ENCODE measurements around the gene HDAC4. TPM values are rescaled to one million over a fixed set of nuclear protein-coding genes. Genes with fewer than 3 reads are reported as not detected.

The HDAC4 gene
- total RNA-seq, 1 donor from 2014 or later: 39.0 TPM

DNA sequence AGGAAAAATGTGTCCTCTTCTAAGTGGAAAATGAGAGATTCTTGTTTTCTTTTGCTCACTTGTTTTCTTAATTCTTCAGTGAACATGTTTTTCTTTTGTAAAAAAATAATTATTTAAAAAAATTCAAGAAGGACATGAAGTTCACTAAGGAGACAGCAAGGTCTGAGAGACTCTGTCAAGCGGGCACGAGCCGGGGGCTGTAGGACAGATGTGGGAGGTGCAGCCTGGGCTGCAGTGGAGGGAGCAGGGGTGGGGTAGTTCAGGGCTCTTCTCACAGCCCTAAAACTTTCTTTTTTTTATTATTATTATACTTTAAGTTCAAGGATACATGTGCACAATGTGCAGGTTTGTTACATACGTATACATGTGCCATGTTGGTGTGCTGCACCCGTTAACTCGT is 4.3 kb upstream of the HDAC4 start:
- DNase-seq (ENCODE audit: extremely low spot score, unreplicated experiment): no peak
- Mint-ChIP-seq H3K27ac (no peak overlapping the region), H3K4me3 (no peak overlapping the region), H3K9me3 (no peaks in the 10 kb centered on the region), H3K4me1 (ENCODE audit: unreplicated experiment) (peaks cover 6% of the 10 kb centered on the region), H3K36me3 (no peaks in the 10 kb centered on the region), H3K27me3 (no peaks in the 10 kb centered on the region)
- TF ChIP-seq, protein P1, sequence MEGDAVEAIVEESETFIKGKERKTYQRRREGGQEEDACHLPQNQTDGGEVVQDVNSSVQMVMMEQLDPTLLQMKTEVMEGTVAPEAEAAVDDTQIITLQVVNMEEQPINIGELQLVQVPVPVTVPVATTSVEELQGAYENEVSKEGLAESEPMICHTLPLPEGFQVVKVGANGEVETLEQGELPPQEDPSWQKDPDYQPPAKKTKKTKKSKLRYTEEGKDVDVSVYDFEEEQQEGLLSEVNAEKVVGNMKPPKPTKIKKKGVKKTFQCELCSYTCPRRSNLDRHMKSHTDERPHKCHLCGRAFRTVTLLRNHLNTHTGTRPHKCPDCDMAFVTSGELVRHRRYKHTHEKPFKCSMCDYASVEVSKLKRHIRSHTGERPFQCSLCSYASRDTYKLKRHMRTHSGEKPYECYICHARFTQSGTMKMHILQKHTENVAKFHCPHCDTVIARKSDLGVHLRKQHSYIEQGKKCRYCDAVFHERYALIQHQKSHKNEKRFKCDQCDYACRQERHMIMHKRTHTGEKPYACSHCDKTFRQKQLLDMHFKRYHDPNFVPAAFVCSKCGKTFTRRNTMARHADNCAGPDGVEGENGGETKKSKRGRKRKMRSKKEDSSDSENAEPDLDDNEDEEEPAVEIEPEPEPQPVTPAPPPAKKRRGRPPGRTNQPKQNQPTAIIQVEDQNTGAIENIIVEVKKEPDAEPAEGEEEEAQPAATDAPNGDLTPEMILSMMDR (conservative IDR thresholded peaks at IDR 0.05): no peak

DNA sequence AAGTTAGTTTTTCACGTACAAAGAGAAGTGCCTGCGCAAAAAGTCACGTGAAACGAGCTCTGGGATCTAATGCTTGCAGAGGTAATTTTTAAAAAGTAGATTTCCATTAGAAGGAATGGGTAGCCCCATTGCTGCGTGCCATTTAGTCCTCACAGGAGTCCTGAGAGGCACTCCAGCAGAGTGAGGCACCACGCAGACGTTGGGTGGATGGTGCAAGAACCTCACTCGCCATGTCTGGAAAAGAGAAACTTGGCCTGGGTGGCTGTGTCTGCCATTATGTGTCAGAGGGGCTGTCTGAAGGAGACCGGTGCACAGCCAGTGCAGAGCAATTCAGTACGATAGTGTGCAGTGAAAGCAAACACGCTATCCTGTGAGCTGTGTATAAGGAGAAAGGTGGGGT is 1.8 kb upstream of the HDAC4 start:
- Mint-ChIP-seq H3K27ac (peak overlapping the region; percentile 98), H3K27me3 (no peaks in the 10 kb centered on the region), H3K36me3 (no peaks in the 10 kb centered on the region), H3K9me3 (no peaks in the 10 kb centered on the region), H3K4me3 (peak overlapping the region; percentile 92), H3K4me1 (ENCODE audit: unreplicated experiment) (peaks cover 26% of the 10 kb centered on the region)
- DNase-seq (ENCODE audit: extremely low spot score, unreplicated experiment): no peak
- TF ChIP-seq, protein P1 (conservative IDR thresholded peaks at IDR 0.05): no peak

DNA sequence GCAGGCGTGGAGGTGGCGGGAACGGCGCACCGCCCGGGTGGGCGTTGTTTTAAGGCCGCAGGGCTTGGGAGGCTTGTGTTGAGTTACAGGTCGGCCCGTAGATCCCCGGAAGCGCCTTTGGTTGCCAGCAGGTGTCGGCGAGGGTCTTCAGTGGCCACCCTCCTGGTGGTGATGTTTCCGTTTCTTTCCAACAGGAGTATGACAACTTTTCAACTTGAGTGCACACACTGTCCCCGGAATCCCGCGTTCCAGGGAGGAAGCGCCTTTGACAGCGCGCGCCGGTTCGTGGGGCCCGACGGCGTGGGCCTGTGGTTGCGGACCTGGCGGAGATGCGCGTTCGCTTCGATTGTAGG is 1.0 kb upstream of the HDAC4 start:
- Mint-ChIP-seq H3K36me3 (no peaks in the 10 kb centered on the region), H3K4me3 (peak overlapping the region; percentile 92), H3K27me3 (no peaks in the 10 kb centered on the region), H3K4me1 (ENCODE audit: unreplicated experiment) (peaks cover 30% of the 10 kb centered on the region), H3K27ac (peak overlapping the region; percentile 98), H3K9me3 (no peaks in the 10 kb centered on the region)
- TF ChIP-seq, protein P1 (conservative IDR thresholded peaks at IDR 0.05): peak; percentile 64
- no peak for DNase-seq (ENCODE audit: extremely low spot score, unreplicated experiment)

DNA sequence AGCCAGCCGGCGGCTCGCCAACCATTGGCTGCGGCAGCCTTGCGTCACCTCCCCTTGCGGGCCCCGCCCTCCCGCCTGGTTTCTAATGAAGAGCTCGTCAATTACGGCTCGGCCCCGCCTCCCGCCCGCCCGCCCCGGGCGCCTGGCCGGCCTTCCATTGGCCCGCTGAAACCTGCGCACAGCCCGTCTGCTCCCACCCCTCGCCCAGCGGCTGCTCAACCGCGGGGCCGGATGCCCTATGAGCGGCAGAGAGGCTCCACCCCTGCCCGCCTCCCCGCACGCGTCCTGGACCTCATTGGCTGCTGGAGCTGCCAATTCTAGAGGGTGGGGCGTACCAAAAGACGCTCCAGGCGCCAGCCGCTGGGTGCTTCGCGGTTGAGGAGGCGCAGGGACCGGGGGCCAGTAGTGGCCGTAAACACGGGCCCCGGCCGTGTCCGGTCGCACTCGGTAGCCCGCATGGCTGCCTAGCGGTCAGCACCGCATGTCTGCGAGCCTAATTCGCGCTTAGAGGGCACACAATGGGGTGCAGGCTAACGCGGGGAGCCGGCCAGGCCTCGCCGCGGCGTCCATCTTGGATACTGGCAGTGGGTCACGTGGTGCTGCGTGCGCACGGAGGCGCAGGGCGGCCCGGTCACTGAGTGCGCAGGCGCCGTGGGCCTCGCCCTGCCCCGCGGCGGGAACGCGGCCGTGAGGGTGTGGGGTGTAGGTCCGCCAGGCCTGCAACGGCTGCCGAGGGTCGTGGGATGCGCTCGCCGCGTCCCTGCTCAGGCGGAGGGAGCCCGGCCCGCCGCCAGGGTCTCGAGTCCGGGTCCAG is 454 bp upstream of the HDAC4 start:
- H3K27me3 Mint-ChIP-seq: no peaks in the 10 kb centered on the region
- H3K9me3 Mint-ChIP-seq: no peaks in the 10 kb centered on the region
- no peaks in the 10 kb centered on the region for H3K36me3 Mint-ChIP-seq
- TF ChIP-seq, protein P1 (conservative IDR thresholded peaks at IDR 0.05): no peak
- peak overlapping the region; percentile 92 for H3K4me3 Mint-ChIP-seq
- H3K4me1 Mint-ChIP-seq (ENCODE audit: unreplicated experiment): peaks cover 30% of the 10 kb centered on the region
- H3K27ac Mint-ChIP-seq: peak overlapping the region; percentile 98
- DNase-seq (ENCODE audit: extremely low spot score, unreplicated experiment): peak; percentile 99

DNA sequence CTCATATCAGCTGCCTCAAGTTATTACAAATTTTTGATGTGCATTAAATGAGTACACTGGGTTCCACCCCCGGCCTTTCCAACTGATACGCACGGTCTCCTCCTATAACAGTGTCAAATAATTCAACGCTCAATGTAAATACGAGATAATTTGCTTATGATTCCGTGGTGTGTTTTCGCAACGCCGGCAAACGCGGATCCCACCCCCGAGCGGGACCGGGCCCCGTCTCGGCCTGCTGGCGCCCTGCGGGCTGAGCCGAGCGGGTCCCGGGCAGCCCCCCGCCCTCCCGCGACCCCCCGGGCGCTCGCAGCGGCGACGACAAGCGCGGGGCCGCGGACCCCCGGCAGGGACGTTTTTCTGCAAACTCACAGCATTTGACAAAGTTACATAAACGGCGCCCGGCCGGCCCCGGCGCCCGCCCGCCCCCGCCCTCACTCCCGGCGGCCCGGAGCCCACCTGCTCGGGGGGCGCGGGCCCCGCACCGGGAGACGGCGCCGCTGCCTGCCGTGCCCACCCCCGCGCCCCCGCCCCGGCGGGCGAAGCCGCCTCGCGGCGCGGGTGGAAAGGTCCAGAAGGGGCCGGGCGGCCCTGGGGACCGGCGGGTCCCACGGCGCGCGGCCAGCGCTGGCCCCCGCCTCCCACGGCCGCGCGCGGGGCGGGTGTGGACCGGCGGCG is 762 bp downstream of the HDAC4 start:
- Mint-ChIP-seq H3K9me3 (no peaks in the 10 kb centered on the region), H3K4me1 (ENCODE audit: unreplicated experiment) (peaks cover 35% of the 10 kb centered on the region), H3K36me3 (no peaks in the 10 kb centered on the region), H3K27me3 (no peaks in the 10 kb centered on the region), H3K4me3 (peak overlapping the region; percentile 94), H3K27ac (peak overlapping the region; percentile 92)
- no peak for DNase-seq (ENCODE audit: extremely low spot score, unreplicated experiment)
- TF ChIP-seq, protein P1 (conservative IDR thresholded peaks at IDR 0.05): no peak

Data from type B pancreatic cell (in vitro differentiated cells).